Neural cell (in vitro differentiated cells): ENCODE measurements around the gene PRR15L.

Experiments used
- CTCF ChIP-seq: fragments of 450-650 bp; IDR thresholded peaks from 2 replicates; pipeline ENCODE4 v1.5.1; 2014; ENCODE audit warnings: antibody characterized with exemption, mild to moderate bottlenecking, moderate library complexity; ENCODE audit not compliant: poor library complexity, severe bottlenecking
- EP300 ChIP-seq: fragments of 450-650 bp; conservative IDR thresholded peaks from 2 replicates; pipeline ENCODE4 v1.6.1; 2014; ENCODE audit warnings: antibody characterized with exemption, mild to moderate bottlenecking, moderate library complexity; ENCODE audit not compliant: poor library complexity, severe bottlenecking
- EZH2 ChIP-seq: fragments of 200-600, 300-800 bp; shearing (Covaris generic), sonication (generic); IDR thresholded peaks from 2 replicates; pipeline ENCODE4 v1.6.1; 2014; ENCODE audit warnings: antibody characterized with exemption, low read length, borderline replicate concordance, mild to moderate bottlenecking; ENCODE audit not compliant: insufficient read depth, poor library complexity, severe bottlenecking
- POLR2AphosphoS5 ChIP-seq: IDR thresholded peaks from 2 replicates; pipeline ENCODE4 v1.6.1; 2012
- RAD21 ChIP-seq: fragments of 450-650 bp; conservative IDR thresholded peaks from 2 replicates; pipeline ENCODE4 v1.6.1; 2014; ENCODE audit warnings: antibody characterized with exemption, mild to moderate bottlenecking, moderate library complexity
- SMC3 ChIP-seq: fragments of 450-650 bp; conservative IDR thresholded peaks from 2 replicates; pipeline ENCODE4 v1.6.1; 2014; ENCODE audit warnings: antibody characterized with exemption, mild to moderate bottlenecking, moderate library complexity; ENCODE audit not compliant: poor library complexity
- TF ChIP-seq, protein P1 (sequence below): IDR thresholded peaks from 2 replicates; pipeline ENCODE4 v1.6.1; 2012; ENCODE audit warnings: borderline replicate concordance

DNA sequence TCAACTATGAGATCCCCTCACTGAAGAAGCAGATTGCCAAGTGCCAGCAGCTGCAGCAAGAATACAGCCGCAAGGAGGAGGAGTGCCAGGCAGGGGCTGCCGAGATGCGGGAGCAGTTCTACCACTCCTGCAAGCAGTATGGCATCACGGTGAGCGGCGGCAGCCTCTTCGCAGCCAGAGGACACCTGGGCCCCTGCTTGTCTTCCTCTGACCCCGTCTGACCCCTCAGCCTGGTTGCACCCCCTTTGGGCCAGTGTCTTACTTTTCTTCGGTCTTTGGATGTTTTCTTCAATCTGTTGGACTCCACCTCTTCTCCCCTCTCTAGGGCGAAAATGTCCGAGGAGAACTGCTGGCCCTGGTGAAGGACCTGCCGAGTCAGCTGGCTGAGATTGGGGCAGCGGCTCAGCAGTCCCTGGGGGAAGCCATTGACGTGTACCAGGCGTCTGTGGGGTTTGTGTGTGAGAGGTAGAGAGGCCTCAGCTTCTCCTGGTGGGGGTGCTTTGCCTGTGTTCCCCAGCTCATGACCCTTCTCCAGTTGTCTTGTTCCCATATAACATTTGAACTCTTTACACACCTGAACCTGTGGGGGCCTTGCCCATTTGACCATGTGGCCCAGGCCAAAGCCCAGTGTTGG lies 17.6 kb upstream of the PRR15L start:
- TF ChIP-seq, protein P1, sequence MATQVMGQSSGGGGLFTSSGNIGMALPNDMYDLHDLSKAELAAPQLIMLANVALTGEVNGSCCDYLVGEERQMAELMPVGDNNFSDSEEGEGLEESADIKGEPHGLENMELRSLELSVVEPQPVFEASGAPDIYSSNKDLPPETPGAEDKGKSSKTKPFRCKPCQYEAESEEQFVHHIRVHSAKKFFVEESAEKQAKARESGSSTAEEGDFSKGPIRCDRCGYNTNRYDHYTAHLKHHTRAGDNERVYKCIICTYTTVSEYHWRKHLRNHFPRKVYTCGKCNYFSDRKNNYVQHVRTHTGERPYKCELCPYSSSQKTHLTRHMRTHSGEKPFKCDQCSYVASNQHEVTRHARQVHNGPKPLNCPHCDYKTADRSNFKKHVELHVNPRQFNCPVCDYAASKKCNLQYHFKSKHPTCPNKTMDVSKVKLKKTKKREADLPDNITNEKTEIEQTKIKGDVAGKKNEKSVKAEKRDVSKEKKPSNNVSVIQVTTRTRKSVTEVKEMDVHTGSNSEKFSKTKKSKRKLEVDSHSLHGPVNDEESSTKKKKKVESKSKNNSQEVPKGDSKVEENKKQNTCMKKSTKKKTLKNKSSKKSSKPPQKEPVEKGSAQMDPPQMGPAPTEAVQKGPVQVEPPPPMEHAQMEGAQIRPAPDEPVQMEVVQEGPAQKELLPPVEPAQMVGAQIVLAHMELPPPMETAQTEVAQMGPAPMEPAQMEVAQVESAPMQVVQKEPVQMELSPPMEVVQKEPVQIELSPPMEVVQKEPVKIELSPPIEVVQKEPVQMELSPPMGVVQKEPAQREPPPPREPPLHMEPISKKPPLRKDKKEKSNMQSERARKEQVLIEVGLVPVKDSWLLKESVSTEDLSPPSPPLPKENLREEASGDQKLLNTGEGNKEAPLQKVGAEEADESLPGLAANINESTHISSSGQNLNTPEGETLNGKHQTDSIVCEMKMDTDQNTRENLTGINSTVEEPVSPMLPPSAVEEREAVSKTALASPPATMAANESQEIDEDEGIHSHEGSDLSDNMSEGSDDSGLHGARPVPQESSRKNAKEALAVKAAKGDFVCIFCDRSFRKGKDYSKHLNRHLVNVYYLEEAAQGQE, result no peak
- TF ChIP-seq RAD21 (no peak), CTCF (no peak), EZH2 (no peak), SMC3 (no peak), EP300 (no peak), POLR2AphosphoS5 (no peak)
